Kidney tubule cell (primary cell): ENCODE data around the gene MRPL53.
"Not testable (repeated sequence)": the region's sequence is repeated elsewhere in the genome, so short reads cannot be mapped to it uniquely, and the experiment has no call there.

ENCODE experiments used
- DNase-seq: peaks from one replicate; pipeline ENCODE4 v3.0.0-alpha.2; 2018; ENCODE audit warnings: low spot score

Gene MRPL53

GRCh38 chr2:74482801-74483674 is 10.6 kb upstream of the MRPL53 start, which contains the start of the genes CCDC142 and TTC31:
Gene CCDC142 (minus strand): TSS chr2:74482998. CDS start chr2:74482837, 161 bp downstream.
Gene TTC31 (plus strand): TSS chr2:74483081. CDS start chr2:74483096, 15 bp downstream.
- DNase-seq = peak; percentile 95

- DNase-seq = peak; percentile 38
These were observed 9.7 kb upstream of the MRPL53 start for GRCh38 chr2:74481961-74482800.

GRCh38 chr2:74481431-74481830 is 9.0 kb upstream of the MRPL53 start:
- DNase-seq = no peak

DNA sequence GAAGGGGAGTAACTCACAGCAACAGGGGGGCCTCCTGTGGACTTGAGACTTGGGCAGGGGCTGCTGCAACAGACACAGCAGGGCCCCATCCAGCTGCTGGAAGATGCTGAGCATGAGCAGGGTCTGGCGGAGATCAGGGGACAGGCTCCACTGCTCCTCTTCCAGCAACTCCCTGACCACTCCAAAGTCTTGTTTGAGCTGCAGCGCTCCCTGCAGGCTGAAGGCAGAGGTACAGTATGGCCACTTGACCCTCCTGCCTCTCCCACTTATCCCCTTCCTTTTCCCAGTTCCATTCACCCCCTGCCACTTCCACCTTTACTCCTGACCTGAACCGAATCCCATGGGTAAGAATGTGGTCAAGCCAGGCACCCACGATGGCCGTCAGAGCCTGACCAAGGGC is 2.4 kb upstream of the MRPL53 start:
- no peak for DNase-seq

DNA sequence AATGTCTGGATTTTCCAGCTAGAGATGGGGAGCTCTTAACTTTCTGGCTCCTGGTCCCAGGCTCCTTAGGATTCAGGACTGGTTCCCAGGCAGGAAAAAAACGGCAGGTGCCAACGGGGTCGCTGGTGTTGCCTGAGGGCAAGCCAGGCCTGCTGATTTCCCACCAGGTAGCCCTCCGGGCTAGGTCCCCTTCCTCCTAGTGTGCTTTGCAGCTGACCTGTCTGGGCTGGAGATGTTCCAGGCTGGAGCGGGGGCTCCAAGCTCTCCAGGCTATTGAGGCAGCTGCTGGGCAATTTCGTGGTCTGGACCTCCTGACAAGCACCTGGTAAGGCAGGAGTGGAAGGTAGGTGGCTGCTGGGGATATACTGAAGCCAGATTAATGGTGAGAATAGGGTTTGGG is 2.0 kb upstream of the MRPL53 start:
- DNase-seq = no peak

- no peak for DNase-seq
These were observed 422 bp upstream of the MRPL53 start for GRCh38 chr2:74472945-74473258.

- peak; percentile 28 for DNase-seq
These were observed 981 bp downstream of the MRPL53 start for GRCh38 chr2:74471332-74472065.

- DNase-seq = not testable (repeated sequence)
These were observed 1.7 kb downstream of the MRPL53 start for GRCh38 chr2:74470742-74471141.

GRCh38 chr2:74464406-74464805 is 8.1 kb downstream of the MRPL53 start:
- peak; percentile 13 for DNase-seq

DNA sequence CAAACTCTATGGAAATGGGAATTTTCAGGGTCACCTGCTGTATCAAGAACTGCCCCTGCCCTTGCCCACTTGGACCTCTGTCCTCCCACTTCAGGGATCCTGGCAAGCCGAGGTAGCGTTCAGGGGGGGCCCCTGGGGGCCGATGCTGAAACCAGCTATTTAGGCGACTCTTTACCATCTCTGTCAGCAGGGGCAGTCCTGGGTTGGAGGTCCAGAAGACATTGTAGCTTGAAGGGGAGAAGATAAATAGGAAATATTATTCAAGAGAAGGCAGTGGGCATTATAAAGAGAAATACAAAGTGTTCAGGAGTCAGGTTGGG is 9.7 kb downstream of the MRPL53 start:
- DNase-seq = no peak

GRCh38 chr2:74462054-74462785 is 10.3 kb downstream of the MRPL53 start:
- no peak for DNase-seq

- no peak for DNase-seq
These were observed 11.1 kb downstream of the MRPL53 start for GRCh38 chr2:74461187-74462053.

- not testable (repeated sequence) for DNase-seq
These were observed 12.3 kb downstream of the MRPL53 start for GRCh38 chr2:74460187-74460586.

- not testable (repeated sequence) for DNase-seq
These were observed 12.9 kb downstream of the MRPL53 start for GRCh38 chr2:74459503-74460118.

GRCh38 chr2:74458938-74459363 is 13.5 kb downstream of the MRPL53 start:
- peak; percentile 28 for DNase-seq

GRCh38 chr2:74458132-74458937 is 14.1 kb downstream of the MRPL53 start, which contains the start of gene WBP1:
Gene WBP1 (plus strand): TSS chr2:74458438. CDS start chr2:74458603, 165 bp downstream.
- DNase-seq = peak; percentile 100

DNA sequence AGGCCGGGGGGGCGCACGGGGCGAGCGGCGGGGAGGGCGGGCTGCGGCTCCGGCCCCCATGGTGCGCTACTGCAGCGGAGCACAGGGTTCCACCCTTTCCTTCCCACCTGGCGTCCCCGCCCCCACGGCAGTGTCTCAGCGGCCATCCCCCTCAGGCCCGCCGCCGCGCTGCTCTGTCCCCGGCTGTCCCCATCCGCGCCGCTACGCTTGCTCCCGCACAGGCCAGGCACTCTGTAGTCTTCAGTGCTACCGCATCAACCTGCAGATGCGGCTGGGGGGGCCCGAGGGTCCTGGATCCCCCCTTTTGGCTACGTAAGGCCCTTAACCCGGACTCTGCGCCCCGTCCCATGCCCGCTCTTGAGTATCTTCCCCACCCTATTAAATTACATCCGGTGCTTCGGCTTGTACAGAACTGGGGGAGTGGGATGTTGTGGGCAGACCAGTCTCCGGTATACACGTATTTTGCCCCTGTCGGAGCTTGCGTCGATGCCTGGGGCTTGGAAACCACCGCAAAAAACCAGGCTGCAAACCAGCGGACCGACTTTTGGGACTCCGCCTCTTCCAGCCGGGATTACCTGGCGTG is 14.8 kb downstream of the MRPL53 start:
- DNase-seq = peak; percentile 64

- no peak for DNase-seq
These were observed 15.3 kb downstream of the MRPL53 start for GRCh38 chr2:74457129-74457548.
